Middle frontal gyrus (tissue), 1 donor: ENCODE measurements around the gene EIF4EBP3.

Source experiments
- DNase-seq: peaks from one replicate; pipeline ENCODE4 v3.0.0-alpha.2; 2015; ENCODE audit warnings: low spot score; ENCODE audit errors: extremely low spot score

EIF4EBP3 gene

DNA sequence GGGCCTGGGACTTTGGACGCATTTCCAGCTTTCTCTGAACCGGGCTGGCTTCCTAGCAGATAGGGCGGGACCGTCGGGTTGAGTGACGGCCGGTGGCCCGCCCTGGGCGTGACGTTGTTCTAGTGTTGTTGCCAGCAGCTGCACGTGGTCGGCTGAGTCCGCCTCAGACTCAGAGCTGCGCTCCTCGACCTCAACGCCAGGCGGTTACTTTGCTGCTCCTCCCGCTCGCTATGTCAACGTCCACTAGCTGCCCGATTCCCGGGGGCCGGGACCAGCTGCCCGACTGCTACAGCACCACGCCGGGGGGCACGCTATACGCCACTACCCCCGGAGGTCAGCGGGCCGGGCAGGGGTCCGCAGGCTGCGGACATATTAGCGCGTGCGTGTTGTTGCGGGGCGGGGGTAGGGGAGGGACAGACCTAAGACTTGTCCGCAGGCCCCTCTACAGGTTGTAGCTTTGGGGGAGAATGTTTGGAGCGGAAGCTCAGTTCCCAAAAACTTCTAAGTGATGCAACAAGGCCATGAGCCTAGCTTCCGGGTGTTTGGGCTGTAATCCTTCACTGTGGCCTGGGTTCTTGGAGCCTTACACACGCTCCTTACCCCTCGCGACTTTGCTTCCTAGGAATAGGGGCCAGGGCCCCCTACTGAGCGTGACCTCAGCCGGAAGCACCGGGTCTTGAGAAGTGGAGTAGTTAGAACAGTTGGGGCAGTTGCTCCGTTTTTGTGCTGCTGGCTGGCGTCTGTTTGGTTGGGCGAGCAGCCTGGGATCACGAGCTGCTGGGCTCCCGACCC is at the start of gene EIF4EBP3:
EIF4EBP3 (plus strand) TSS at position 155 of the 792 bp plus-strand sequence; CDS start at position 231, 76 bp downstream.
- DNase-seq: peak; percentile 96

DNA sequence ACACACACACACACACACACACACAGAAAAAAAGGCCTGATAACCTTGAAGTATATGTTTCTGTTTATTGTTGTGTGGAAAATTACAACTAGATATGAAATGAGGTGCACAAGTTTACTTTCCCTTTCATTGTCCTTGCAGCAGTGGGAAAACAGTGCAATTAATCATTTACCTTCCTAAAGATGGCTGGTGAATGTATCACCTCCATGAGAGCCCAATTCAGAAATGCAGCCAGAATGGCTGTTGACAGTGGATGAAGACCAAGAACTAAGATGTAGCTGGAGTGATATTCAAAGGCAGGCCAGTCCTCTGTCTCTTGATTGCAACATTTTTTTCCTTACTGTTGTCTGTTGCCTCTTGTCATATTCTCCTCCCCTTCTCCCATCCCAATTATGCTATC is 49.6 kb upstream of the EIF4EBP3 start:
- DNase-seq: no peak

GRCh38 chr5:140498591-140498990 is 48.9 kb upstream of the EIF4EBP3 start:
- no peak for DNase-seq

GRCh38 chr5:140502834-140503233 is 44.6 kb upstream of the EIF4EBP3 start:
- no peak for DNase-seq

DNA sequence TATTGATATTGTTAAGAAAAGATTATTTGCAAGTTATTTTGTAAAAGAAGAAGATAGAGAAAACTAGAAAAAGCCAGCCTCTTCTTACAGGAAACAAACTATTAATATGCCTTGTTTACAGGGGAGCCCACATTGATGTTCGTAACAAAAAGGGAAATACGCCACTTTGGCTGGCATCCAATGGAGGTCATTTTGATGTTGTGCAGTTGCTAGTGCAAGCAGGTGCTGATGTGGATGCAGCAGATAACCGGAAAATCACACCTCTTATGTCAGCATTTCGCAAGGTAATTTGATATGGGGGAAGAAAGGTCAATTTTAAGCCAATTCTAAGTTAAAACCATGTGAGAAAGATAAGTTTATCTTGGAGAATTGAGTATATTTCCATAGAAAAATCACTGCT is 37.6 kb upstream of the EIF4EBP3 start:
- no peak for DNase-seq

GRCh38 chr5:140513124-140513523 is 34.3 kb upstream of the EIF4EBP3 start:
- no peak for DNase-seq

DNA sequence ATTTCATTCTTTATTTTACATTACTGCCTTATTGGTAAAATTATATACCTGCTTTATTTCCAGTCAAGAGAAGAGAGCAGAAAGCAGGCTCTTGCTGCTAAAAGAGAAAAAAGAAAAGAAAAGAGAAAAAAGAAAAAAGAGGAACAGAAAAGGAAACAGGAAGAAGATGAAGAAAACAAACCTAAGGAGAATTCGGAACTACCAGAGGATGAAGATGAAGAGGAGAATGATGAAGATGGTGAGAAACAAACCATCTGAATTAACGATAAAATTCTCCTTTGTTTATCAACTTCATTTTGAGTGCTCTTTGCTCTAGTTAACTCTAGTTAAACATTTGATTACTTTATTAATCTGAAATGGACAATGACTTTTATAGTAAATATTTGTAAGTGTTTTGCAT is 23.5 kb upstream of the EIF4EBP3 start:
- DNase-seq: no peak

DNA sequence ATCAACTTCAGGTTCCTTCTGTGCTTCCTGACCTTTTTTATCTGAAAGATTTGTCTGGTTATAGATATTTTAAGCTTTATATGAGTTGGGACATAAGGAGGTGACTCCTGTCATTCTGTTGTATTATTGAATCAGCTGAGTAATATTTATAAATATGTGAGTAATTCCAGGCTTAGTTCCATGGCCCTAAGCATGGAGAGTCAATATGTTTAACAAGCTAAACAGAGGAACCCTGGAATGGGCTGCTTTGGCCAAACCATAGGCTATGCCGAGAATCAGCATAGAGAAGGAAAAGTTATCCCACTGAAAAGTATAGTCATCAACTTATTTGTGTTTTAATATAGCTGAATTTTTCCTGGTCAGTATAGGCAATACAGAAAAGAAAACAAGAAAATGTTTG is 7.2 kb upstream of the EIF4EBP3 start:
- no peak for DNase-seq

- DNase-seq: no peak
These were observed 4.5 kb upstream of the EIF4EBP3 start for GRCh38 chr5:140542972-140543371.

- DNase-seq: no peak
These were observed 2.5 kb upstream of the EIF4EBP3 start for GRCh38 chr5:140544986-140545385.

- no peak for DNase-seq
These were observed 1.9 kb upstream of the EIF4EBP3 start for GRCh38 chr5:140545606-140546005.

DNA sequence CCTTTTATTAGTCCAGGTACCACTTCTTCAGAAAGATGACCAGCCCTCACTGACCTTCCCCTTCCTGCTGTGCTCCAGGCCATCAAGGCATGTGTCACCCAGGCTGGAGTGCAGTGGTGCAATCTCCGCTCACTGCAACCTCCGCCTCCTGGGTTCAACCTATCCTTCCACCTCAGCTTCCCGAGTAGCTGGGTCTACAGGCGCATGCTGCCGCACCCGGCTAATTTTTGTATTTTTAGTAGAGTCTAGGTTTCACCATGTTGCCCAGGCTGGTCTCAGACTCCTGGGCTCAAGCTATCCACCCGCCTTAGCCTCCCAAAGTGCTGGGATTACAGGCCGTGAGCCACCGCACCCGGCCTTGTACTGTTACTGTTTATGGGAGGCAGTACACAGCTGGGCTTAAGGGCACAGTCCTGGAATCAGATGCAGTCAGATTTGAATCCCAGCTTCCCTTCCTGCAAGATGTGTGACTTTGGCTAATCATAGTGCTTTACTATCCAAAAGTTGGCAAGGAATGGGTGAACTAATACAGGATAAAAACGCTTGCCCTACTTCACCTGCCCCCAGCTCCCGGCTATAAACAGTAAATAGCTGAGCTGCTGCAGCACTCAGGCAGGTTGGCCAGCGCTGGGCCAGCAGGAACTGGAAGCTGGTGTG is 483 bp upstream of the EIF4EBP3 start:
- DNase-seq: no peak

DNA sequence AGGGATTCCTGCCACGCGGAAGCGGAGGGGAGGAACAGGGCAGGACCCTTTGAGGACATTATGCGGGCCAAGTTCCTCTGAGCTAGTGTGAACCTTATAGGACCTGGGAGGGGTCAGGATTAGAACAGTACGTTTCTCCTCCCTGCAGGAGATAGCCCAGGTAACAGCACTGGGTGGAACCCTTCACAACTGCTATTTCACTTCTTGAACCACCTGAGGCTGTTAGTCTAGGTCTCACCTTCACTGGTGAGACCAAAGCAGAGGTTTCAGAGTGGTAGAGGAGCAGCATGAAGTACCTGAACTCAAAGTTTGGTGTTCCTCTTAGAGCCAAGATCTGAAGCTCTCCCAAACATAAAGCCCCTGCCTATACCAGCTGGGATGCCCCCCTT is 832 bp downstream of the EIF4EBP3 start:
- no peak for DNase-seq

GRCh38 chr5:140548791-140549190 is 1.3 kb downstream of the EIF4EBP3 start:
- no peak for DNase-seq

DNA sequence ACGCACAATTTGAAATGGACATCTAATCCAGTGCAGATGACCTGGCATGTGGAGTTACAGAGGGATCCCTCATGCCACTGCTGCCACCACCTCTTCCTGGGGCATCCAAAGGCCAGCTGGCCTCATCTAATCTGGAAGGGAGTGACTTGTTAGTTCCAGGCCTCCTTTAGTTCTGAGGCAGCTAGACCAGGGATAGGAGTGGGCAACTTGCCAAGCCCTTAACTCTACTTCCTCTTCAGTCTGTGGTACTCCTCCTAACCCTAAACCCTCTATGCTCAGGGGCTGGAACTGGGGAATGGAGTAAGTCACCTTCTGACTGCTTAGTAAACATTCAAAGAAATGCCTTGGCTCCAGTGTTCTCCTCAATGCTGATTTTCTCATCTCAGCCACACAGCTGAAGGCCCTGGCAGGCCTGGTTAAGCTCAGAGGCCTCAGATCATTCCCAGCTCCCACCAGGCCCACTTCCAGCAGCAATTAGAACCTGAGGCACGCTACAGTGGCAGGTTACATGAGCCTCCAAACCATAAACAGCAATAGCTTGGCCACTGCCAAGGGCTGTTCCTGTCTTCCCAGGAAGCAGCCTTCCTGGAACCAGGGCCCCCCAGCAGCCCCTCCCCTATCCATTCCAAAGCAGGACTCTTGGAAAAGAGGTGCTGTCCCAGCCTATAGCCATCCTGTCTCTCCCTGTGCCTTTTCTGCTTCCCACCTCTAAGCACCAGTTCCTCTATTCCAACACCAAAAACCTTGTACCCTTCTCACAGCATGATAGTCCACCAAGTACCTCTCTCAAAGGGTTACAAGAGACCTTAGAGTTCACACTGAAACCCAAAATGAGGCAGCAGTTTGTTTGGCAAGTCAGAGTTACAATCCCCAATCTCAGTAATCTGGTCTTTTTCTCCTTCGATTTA is 2.0 kb downstream of the EIF4EBP3 start:
- no peak for DNase-seq

- no peak for DNase-seq
These were observed 3.0 kb downstream of the EIF4EBP3 start for GRCh38 chr5:140550147-140551079.

GRCh38 chr5:140551872-140552271 is 4.4 kb downstream of the EIF4EBP3 start:
- no peak for DNase-seq

- no peak for DNase-seq
These were observed 6.2 kb downstream of the EIF4EBP3 start for GRCh38 chr5:140553657-140554056.

DNA sequence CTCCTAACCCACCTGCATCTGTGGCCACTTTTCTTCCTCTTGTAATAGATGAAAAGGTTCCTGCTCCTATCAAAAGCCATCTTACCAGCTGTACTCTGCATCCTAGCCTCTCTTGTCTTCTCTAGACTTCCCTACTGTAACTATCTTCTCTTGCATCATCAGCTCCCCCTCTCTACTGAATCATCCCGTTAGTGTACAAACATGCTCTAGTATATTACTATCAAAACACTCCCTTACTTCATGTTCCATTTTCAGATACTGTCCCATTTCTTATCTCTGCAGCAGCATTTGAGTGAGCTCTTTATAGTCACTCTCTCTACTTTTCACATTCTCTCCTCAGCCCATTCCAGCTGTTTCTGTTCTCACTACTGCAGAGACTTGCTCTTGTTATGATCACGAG is 7.0 kb downstream of the EIF4EBP3 start:
- DNase-seq: no peak

GRCh38 chr5:140555747-140556312 is 8.4 kb downstream of the EIF4EBP3 start:
- DNase-seq: no peak
